Skeletal muscle satellite cell (primary cell): Measurements from ENCODE around the gene GRID2.

Experiments
- H3K27me3 ChIP-seq: 2 replicates; pipeline ENCODE4 v1.7.0; 2013; ENCODE audit warnings: low read length; ENCODE audit not compliant: control insufficient read depth, insufficient read depth
- H3K36me3 ChIP-seq: 2 replicates; pipeline ENCODE4 v1.7.0; 2013; ENCODE audit warnings: mild to moderate bottlenecking, control low read depth, low read length; ENCODE audit not compliant: insufficient read depth
- H3K4me1 ChIP-seq: 2 replicates; pipeline ENCODE4 v1.7.0; 2013; ENCODE audit warnings: low read length; ENCODE audit not compliant: control insufficient read depth, insufficient read depth
- H3K4me2 ChIP-seq: 2 replicates; pipeline ENCODE4 v1.7.0; 2013; ENCODE audit warnings: mild to moderate bottlenecking, low read length
- H3K4me3 ChIP-seq: 2 replicates; pipeline ENCODE4 v1.7.0; 2013; ENCODE audit warnings: low read length
- H3K9ac ChIP-seq: 2 replicates; pipeline ENCODE4 v1.7.0; 2013; ENCODE audit warnings: mild to moderate bottlenecking, low read depth, low read length, moderate library complexity
- H3K9me3 ChIP-seq: replicated peaks from 2 replicates; pipeline ENCODE4 v1.7.0; 2013; ENCODE audit warnings: mild to moderate bottlenecking, control low read depth, low read length

Gene GRID2

GRCh38 chr4:93732509-93732908 is 1428.7 kb downstream of the GRID2 start:
- H3K9me3 ChIP-seq = no peaks in the 10 kb centered on the region

GRCh38 chr4:93740890-93741289 is 1437.1 kb downstream of the GRID2 start:
- H3K27me3 ChIP-seq = no peaks in the 10 kb centered on the region
- H3K4me1 ChIP-seq = no peaks in the 10 kb centered on the region
- H3K4me3 ChIP-seq = no peak overlapping the region
- H3K36me3 ChIP-seq = no peaks in the 10 kb centered on the region
- no peak overlapping the region for H3K4me2 ChIP-seq
- H3K9ac ChIP-seq = no peak overlapping the region
- no peaks in the 10 kb centered on the region for H3K9me3 ChIP-seq

More at GRCh38 chr4:93732509-93732908, 1428.7 kb downstream of the GRID2 start:
- Histone ChIP-seq H3K4me3 (no peak overlapping the region), H3K36me3 (no peaks in the 10 kb centered on the region), H3K27me3 (no peaks in the 10 kb centered on the region), H3K9ac (no peak overlapping the region), H3K4me2 (no peak overlapping the region), H3K4me1 (no peaks in the 10 kb centered on the region)

DNA sequence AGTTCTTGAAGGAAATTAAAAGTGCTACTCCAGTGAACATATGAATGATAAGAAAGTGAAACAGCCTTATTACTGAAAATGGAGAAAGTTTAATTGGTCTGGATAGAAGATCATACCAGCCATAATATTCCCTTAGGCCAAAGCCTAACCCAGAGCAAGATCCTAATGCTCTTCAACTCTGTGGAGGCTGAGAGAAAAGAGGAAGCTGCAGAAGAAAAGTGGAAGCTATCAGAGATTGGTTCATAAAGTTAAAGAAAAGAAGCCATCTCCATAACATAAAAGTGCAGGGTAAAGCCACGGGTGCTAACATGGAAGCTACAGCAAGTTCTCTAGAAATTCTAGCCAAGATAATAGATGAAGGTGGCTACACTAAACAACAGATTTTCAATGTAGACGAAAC is 1439.3 kb downstream of the GRID2 start:
- no peaks in the 10 kb centered on the region for H3K36me3 ChIP-seq
- no peak overlapping the region for H3K4me3 ChIP-seq
- no peak overlapping the region for H3K9ac ChIP-seq
- no peaks in the 10 kb centered on the region for H3K4me1 ChIP-seq
- no peak overlapping the region for H3K4me2 ChIP-seq
- H3K27me3 ChIP-seq = no peaks in the 10 kb centered on the region
- H3K9me3 ChIP-seq = no peaks in the 10 kb centered on the region

- no peak overlapping the region for H3K4me3 ChIP-seq
- H3K9ac ChIP-seq = no peak overlapping the region
- H3K4me2 ChIP-seq = no peak overlapping the region
- H3K4me1 ChIP-seq = no peaks in the 10 kb centered on the region
- H3K9me3 ChIP-seq = no peaks in the 10 kb centered on the region
- no peaks in the 10 kb centered on the region for H3K36me3 ChIP-seq
- H3K27me3 ChIP-seq = no peaks in the 10 kb centered on the region
Observed at GRCh38 chr4:93743635-93744034, 1439.9 kb downstream of the GRID2 start.

DNA sequence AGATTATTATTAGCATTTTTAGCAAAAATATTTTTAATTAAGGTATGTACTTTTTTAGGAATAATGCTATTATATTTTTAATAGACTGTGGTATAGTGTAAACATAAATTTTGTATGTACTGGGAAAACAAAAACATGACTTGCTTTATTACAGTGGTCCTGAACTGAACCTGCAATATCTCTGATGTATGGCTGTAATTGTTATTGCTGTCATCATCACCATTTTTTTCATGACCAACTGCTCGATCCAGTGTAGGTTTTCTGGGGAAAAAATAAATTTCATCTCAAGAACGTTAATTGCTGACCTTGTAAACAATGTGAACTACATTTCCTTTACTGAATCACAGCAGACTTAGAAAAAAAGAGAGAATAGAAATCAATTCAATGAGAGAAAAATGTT is 1441.2 kb downstream of the GRID2 start:
- Histone ChIP-seq H3K4me1 (no peaks in the 10 kb centered on the region), H3K36me3 (no peaks in the 10 kb centered on the region), H3K9me3 (no peaks in the 10 kb centered on the region), H3K27me3 (no peaks in the 10 kb centered on the region), H3K4me2 (no peak overlapping the region), H3K9ac (no peak overlapping the region), H3K4me3 (no peak overlapping the region)

DNA sequence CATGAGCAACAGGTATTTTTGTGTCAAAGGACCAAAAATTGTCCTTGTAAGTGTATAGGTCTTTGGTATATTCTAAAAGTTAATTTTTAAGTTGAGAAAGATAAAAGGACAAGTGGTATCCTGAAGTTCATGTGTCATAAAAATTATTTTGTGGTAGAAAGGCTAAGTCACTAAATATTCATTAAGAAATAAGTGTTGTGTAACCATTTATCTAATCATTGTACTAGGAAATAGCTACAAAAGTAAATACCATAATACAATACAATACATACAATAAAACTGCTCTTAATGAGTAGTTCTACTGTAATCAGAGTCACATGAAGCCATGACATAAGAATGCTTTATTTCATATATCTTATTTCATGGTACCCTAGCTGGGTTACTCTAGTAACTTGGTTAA is 1442.3 kb downstream of the GRID2 start:
- Histone ChIP-seq H3K4me2 (no peak overlapping the region), H3K27me3 (no peaks in the 10 kb centered on the region), H3K9ac (no peak overlapping the region), H3K4me1 (no peaks in the 10 kb centered on the region), H3K9me3 (no peaks in the 10 kb centered on the region), H3K36me3 (no peaks in the 10 kb centered on the region), H3K4me3 (no peak overlapping the region)

DNA sequence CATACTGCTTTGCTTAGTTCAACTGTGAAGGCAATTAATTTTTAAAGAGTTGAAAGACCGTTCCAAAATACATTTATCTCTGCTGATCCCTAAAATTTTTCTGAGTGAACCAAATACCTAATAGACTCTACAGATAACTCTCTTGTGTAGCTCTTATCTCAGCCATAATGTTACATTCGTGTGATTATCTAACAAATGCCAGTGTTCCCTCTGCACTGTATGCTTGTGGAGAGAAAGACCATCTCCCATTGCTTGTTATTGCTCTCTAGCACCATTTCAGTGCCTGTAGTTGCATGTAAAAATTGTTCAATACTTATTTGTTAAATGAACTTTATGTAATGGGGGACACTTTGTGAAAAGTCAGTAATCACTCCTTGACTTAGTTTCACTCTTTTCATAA is 1443.5 kb downstream of the GRID2 start:
- Histone ChIP-seq H3K9me3 (no peaks in the 10 kb centered on the region), H3K4me1 (no peaks in the 10 kb centered on the region), H3K4me2 (no peak overlapping the region), H3K27me3 (no peaks in the 10 kb centered on the region), H3K4me3 (no peak overlapping the region), H3K9ac (no peak overlapping the region), H3K36me3 (no peaks in the 10 kb centered on the region)

DNA sequence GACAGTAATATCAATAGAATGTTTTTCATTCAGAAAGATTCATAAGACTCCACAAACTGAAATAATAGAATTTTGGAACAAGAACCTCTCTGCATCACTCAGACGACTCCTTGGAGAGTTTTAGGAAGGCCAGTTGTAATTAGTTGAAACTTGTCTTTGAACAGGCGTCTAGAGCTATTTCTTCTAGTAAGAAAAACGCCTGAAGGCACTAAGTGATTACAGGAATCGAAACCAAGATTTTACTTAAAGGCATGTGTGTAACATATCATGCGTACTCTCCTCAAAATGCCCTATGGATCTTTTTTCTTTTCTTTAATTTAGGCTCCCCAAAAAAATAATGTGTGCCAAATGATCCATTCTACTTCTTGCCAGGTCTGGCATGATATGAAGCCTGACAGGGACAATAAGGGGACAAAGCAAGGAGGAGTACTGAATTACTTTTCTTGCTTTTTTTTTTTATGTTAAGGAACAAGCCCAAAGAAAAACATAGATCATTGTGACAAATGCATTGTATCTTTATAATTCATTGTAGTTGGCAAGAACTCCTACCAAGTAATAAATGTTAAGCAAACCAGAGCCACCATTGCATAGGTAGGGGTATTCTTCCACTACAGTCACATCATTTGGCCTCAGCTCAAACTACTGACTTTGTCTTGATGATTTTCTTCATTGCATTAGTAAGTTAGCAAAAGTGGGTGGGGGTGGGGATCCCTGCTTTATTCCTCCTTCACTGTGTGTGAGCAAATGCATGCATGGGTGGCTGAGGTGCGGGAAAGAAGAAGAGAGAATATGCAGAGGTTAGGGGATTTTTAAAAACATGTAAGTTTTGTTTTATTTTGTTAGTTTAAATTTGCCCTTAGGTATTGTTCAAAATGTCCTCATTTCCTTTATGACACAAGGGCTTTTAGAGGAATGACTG is 1444.9 kb downstream of the GRID2 start:
- H3K4me3 ChIP-seq = no peak overlapping the region
- no peaks in the 10 kb centered on the region for H3K4me1 ChIP-seq
- H3K4me2 ChIP-seq = no peak overlapping the region
- no peaks in the 10 kb centered on the region for H3K36me3 ChIP-seq
- no peak overlapping the region for H3K9ac ChIP-seq
- no peaks in the 10 kb centered on the region for H3K27me3 ChIP-seq
- H3K9me3 ChIP-seq = no peaks in the 10 kb centered on the region

GRCh38 chr4:93749292-93749761 is 1445.6 kb downstream of the GRID2 start:
- Histone ChIP-seq H3K4me1 (no peaks in the 10 kb centered on the region), H3K36me3 (no peaks in the 10 kb centered on the region), H3K4me3 (no peak overlapping the region), H3K9me3 (no peaks in the 10 kb centered on the region), H3K27me3 (no peaks in the 10 kb centered on the region), H3K4me2 (no peak overlapping the region), H3K9ac (no peak overlapping the region)

- no peak overlapping the region for H3K4me3 ChIP-seq
- no peaks in the 10 kb centered on the region for H3K9me3 ChIP-seq
- H3K4me1 ChIP-seq = no peaks in the 10 kb centered on the region
- H3K4me2 ChIP-seq = no peak overlapping the region
- no peak overlapping the region for H3K9ac ChIP-seq
- H3K27me3 ChIP-seq = no peaks in the 10 kb centered on the region
- no peaks in the 10 kb centered on the region for H3K36me3 ChIP-seq
Observed at GRCh38 chr4:93751411-93751810, 1447.6 kb downstream of the GRID2 start.

GRCh38 chr4:93756101-93756500 is 1452.3 kb downstream of the GRID2 start:
- H3K9me3 ChIP-seq = no peaks in the 10 kb centered on the region
- H3K4me3 ChIP-seq = no peak overlapping the region

GRCh38 chr4:93759506-93759905 is 1455.7 kb downstream of the GRID2 start:
- no peaks in the 10 kb centered on the region for H3K27me3 ChIP-seq
- no peak overlapping the region for H3K9ac ChIP-seq
- H3K9me3 ChIP-seq = no peaks in the 10 kb centered on the region
- no peaks in the 10 kb centered on the region for H3K36me3 ChIP-seq
- no peak overlapping the region for H3K4me2 ChIP-seq
- H3K4me3 ChIP-seq = no peak overlapping the region
- no peaks in the 10 kb centered on the region for H3K4me1 ChIP-seq

More at GRCh38 chr4:93756101-93756500, 1452.3 kb downstream of the GRID2 start:
- Histone ChIP-seq H3K36me3 (no peaks in the 10 kb centered on the region), H3K27me3 (no peaks in the 10 kb centered on the region), H3K4me1 (no peaks in the 10 kb centered on the region), H3K9ac (no peak overlapping the region), H3K4me2 (no peak overlapping the region)
